Measurements from ENCODE around the gene DSC2. TPM values are rescaled to one million over a fixed set of nuclear protein-coding genes. Genes with fewer than 3 reads are reported as not detected.

DSC2 gene
- total and polyA plus RNA-seq, 2 donors (not counting 3 experiments of a cell fraction or from before 2014, with no cell fraction given) = under 0.01 TPM; not detected in 1

- Histone ChIP-seq H3K9ac (replicated peaks; ENCODE audit: extremely low read depth, insufficient read depth, low read length) (no peak overlapping the region), H3K4me2 (ENCODE audit: insufficient read depth, low read length) (no peak overlapping the region), H3K9me1 (replicated peaks; ENCODE audit: control insufficient read depth, extremely low read depth, insufficient read depth, low read length) (no peaks in the 10 kb centered on the region), H3K9me3 (replicated peaks; ENCODE audit: control insufficient read depth, insufficient read depth, low read length) (no peaks in the 10 kb centered on the region), H3K36me3 (ENCODE audit: control insufficient read depth in 2 of 2, extremely low read depth in 1 of 2, insufficient read depth in 2 of 2, low read length in 2 of 2) (no peaks in the 10 kb centered on the region), H2AFZ (ENCODE audit: low read depth, low read length) (no peak overlapping the region), H4K20me1 (replicated peaks; ENCODE audit: control insufficient read depth, extremely low read depth, insufficient read depth, low read length) (no peaks in the 10 kb centered on the region), H3K4me3 (replicated peaks in 1 of 3; ENCODE audit: insufficient read depth in 1 of 3, low read depth in 1 of 3, low read length in 3 of 3) (no peak overlapping the region), H3K79me2 (ENCODE audit: control insufficient read depth, insufficient read depth, low read length) (no peaks in the 10 kb centered on the region), H3K27ac (ENCODE audit: insufficient read depth, low read depth, low read length) (no peak overlapping the region), H3K27me3 (ENCODE audit: control insufficient read depth in 2 of 2, insufficient read depth in 2 of 2, low read length in 2 of 2) (peaks cover 9 to 24% of the 10 kb centered on the region in 2 experiments), H3K4me1 (ENCODE audit: control insufficient read depth, extremely low read depth, insufficient read depth, low read length) (no peaks in the 10 kb centered on the region)
- DNase-seq (ENCODE audit: low read depth, low spot score) = no peak
- ChIA-PET POLR2A (no interaction called here), CTCF (interaction anchor here (1.0 kb wide), 1 partner anchor 15 kb away, joined by 3 read pairs; no protein-coding TSS in a partner anchor)
- intact Hi-C loops (cut with micrococcal nuclease) = no loop called here
- FAIRE-seq = no peak
- TF ChIP-seq POLR2AphosphoS5 (IDR thresholded peaks at IDR 0.05; ENCODE audit: insufficient read depth, low read depth, low read length) (no peak), GATA2 (IDR thresholded peaks at IDR 0.05; ENCODE audit: insufficient read depth, insufficient read length, low read depth, low read length) (no peak), MAX (IDR thresholded peaks at IDR 0.05; ENCODE audit: insufficient read depth, insufficient read length) (no peak), EZH2 (IDR thresholded peaks at IDR 0.05; ENCODE audit: borderline replicate concordance, low read depth, low read length, severe bottlenecking) (no peak), MYC (IDR thresholded peaks at IDR 0.05; ENCODE audit: low read depth, low read length) (no peak), POLR2A (IDR thresholded peaks at IDR 0.05; ENCODE audit: low read depth, low read length) (no peak), FOS (IDR thresholded peaks at IDR 0.05; ENCODE audit: borderline replicate concordance, insufficient read depth, low read length) (no peak), JUN (IDR thresholded peaks at IDR 0.05; ENCODE audit: borderline replicate concordance, insufficient read depth, insufficient read length, low read depth) (no peak)
- TF ChIP-seq, protein P1, sequence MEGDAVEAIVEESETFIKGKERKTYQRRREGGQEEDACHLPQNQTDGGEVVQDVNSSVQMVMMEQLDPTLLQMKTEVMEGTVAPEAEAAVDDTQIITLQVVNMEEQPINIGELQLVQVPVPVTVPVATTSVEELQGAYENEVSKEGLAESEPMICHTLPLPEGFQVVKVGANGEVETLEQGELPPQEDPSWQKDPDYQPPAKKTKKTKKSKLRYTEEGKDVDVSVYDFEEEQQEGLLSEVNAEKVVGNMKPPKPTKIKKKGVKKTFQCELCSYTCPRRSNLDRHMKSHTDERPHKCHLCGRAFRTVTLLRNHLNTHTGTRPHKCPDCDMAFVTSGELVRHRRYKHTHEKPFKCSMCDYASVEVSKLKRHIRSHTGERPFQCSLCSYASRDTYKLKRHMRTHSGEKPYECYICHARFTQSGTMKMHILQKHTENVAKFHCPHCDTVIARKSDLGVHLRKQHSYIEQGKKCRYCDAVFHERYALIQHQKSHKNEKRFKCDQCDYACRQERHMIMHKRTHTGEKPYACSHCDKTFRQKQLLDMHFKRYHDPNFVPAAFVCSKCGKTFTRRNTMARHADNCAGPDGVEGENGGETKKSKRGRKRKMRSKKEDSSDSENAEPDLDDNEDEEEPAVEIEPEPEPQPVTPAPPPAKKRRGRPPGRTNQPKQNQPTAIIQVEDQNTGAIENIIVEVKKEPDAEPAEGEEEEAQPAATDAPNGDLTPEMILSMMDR (IDR thresholded peaks at IDR 0.05; ENCODE audit: extremely low read depth in 1 of 2, insufficient read depth in 1 of 2, low read depth in 1 of 2, low read length in 2 of 2) = no peak
- dilution Hi-C loops (cut with MboI; ENCODE audit: extremely low pct_ligation_motif_present, low sequenced_read_pairs) = no loop called here
- no TSS peak for BruUV-seq (replicated peaks)
These were observed 2.6 kb downstream of the DSC2 start for GRCh38 chr18:31099450-31100230.
